HG02884 (cell line): ENCODE results near the gene TTC8.
"Not testable (repeated sequence)": the region's sequence is repeated elsewhere in the genome, so short reads cannot be mapped to it uniquely, and the experiment has no call there.

ENCODE experiments used
- ATAC-seq: cut with Tn5 transposase; IDR thresholded peaks from one replicate; pipeline ENCODE4 v1.9.1; 2021; ENCODE audit warnings: mild to moderate bottlenecking, moderate library complexity; ENCODE audit not compliant: unreplicated experiment

TTC8 gene

GRCh38 chr14:88824314-88825077, at the start of gene TTC8:
TTC8 (plus strand) TSS chr14:88824651; CDS start chr14:88824708, 57 bp downstream.
- peak; percentile 97 for ATAC-seq

GRCh38 chr14:88775532-88775931, 48.9 kb upstream of the TTC8 start:
- no peak for ATAC-seq

DNA sequence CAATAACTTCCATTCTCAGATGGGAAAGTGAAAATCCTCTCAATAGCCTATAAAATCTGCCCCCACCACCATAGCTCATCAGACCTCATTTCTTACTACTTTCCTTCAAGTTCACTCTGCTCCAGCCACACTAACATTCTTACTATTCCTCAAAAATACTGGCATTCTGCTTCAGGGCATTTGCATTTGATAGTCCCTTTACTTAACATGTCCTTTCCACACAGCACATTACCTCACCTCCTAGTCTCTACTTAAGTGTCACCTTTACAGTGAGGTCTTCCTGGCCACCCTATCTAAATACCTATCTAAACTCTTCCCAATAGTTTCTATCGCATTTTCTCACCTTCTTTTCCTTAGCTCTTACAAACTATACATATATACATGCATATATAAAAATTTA, 38.5 kb upstream of the TTC8 start:
- ATAC-seq = no peak

DNA sequence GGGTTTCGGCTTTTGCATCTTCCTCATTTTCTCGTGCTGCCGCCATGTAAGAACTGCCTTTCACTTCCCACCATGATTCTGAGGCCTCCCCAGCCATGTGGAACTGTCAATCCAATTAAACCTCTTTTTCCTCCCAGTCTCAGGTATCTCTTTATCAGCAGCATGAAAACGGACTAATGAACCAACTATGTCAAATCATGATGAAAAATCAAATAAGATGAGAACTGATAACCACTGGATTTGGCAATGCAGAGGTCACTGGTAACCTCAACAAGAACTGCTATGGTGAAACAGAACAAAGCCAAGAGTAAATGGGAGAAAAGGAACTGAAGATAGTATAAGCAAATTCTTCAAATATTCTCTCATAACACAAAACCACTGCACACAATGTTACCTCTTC, 37.7 kb upstream of the TTC8 start:
- no peak for ATAC-seq

- not testable (repeated sequence) for ATAC-seq
Observed at GRCh38 chr14:88789573-88789972, 34.9 kb upstream of the TTC8 start.

GRCh38 chr14:88790501-88791251, 33.8 kb upstream of the TTC8 start:
- ATAC-seq = no peak

DNA sequence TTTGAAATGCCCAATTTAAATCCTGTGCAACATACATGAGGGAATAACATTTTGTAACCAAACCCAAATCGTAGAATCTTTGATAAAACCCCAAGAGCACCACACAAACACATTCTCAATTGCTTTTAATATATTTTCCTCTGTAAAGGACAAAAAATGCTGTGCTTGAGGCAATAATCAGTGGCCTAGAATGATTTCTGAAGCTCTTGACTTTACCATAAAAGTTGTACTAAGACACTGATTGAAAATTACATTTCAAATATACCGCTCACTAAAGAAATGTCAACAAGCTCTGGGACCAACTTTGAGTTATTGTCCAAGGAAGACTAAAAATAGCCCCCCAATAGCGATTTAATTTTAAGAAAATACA, 33.2 kb upstream of the TTC8 start:
- no peak for ATAC-seq

DNA sequence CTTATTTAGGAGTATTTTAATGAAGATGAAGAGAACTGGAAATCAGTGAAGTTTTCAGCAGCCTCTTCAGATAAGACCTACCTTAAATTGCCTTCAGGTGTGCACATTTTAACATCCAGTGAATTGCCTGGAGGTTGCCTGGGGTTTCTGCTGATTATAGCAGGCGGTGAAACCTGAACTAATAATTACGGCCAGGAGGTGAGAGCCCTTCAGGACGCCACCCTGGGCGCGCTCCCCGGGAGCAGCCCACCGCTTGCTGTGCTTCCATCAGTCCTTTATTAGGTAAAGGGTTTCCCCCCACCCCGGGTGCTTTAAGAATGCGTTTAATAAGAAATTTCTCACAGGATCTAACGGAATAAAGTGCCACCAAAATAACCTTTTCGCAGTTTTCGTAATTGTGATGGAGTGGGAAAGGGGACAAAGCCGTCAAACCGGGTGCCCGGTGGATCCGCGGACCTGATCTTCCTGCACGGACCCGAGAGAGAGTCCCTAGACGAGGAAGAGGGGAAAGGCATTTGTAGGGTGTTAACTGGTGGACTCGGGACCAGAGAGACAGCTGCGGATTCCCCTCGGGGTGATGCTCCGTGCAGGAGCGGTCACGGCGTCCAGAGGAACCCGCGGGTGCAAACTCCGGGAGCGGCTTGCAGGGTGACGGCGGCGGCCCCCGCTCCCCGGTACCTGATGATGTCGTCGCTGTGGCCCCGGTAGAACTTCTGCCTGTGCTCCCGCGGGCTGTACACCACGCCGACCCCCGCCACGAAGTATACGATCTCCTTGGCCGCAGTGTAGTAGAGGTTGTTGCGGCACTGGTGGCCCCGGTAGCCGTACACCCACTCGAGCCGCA, 32.6 kb upstream of the TTC8 start:
- peak; percentile 9 for ATAC-seq

GRCh38 chr14:88792473-88793258, 31.8 kb upstream of the TTC8 start, which contains the start of gene EML5:
EML5 (minus strand) TSS chr14:88792953; CDS start chr14:88792503, 450 bp downstream.
- peak; percentile 87 for ATAC-seq

GRCh38 chr14:88793259-88793625, 31.2 kb upstream of the TTC8 start:
- no peak for ATAC-seq

GRCh38 chr14:88798156-88798555, 26.3 kb upstream of the TTC8 start:
- ATAC-seq = no peak

- no peak for ATAC-seq
Observed at GRCh38 chr14:88799522-88799921, 24.9 kb upstream of the TTC8 start.

DNA sequence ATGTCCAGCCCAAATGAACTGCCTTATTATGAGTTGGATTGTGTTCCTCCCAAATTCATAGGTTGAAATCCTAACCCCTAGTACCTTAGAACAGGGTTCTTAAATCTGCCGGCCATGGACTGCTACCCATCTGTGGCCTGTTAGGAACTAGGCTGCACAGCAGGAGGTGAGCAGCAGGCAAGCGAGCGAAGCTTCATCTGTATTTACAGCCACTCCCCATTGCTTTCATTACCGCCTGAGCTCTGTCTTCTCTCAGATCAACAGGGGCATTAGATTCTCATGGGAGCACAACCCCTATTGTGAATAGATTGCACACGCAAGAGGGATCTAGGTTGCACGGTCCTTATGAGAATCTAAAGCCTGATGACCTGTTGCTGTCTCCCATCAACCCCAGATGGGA, 21.9 kb upstream of the TTC8 start:
- ATAC-seq = no peak

DNA sequence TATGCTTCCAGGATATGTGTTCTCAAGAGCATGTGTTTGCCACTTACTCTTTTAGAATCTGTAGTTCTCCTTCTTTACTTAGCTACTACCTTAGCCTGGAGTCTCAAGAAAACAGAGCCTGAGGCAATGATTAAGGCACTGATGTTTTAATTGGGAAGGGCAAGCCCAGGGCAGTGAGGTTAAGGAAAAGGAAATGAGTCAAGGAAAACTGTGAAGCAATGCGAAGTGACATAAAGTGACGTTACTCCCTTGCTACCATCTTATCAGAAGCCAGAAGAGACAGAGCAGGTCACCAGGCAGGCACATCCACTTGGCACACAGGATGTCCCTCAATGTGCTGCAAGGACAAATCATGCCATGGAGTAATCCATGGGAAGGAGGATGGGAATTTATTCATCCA, 20.4 kb upstream of the TTC8 start:
- ATAC-seq = no peak

- ATAC-seq = no peak
Observed at GRCh38 chr14:88804477-88804876, 20.0 kb upstream of the TTC8 start.

- no peak for ATAC-seq
Observed at GRCh38 chr14:88808359-88808758, 16.1 kb upstream of the TTC8 start.

DNA sequence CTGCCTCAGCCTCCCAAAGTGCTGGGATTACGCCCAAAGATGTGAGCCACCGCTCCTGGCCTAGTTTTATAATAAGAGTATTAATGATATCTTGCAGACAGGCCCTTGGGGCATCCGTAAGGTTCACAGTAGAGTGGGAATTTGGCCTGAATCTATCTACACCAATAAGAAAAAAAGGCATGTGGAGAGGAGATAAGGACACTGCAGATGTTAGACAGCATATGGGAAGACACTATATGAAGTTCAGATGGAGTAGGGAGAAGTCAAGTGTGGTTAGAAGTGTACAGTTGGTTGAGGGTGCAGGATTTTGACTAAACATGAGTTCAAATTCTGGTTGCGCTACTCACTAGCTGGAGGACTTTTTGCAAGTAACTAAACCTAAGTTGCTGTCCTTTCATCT, 8.5 kb upstream of the TTC8 start:
- no peak for ATAC-seq

GRCh38 chr14:88818018-88818417, 6.4 kb upstream of the TTC8 start:
- peak; percentile 89 for ATAC-seq

DNA sequence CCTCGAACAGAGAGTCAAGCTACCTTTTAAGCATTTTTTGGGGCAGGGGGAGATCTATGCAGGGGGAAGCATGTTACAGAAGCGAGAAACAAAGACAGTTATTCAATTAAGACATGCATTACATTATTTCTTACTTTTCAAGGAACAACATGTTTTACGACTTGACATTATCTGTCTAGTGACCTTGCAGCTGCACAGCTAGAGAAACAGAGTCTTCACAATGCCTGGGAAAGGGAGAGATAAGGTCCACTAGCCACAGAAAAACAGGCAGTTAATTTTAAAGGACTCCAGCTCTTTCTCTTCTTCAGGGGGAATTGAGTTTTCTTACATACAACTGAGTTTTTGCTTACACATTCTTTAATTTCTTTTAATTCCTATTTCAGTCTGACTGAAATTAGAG, 4.8 kb upstream of the TTC8 start:
- ATAC-seq = not testable (repeated sequence)

DNA sequence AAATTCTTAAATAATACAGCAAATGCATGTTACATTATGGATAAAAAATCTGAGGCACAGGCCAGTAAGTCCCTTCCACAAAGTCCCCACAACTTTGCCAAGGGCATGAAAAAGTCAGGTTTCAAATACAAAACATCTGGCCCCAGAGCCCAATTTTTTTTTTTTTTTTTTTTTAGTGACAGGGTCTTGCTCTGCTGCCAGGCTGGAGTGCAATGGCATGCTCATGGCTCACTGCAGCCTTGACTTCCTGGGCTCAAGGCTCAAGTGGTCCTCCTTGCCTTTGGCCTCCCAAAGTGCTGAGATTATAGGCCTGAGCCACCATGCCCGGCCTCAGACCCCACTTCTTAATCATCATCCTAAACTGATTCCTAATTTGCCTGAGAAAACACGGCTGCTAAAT, 3.1 kb upstream of the TTC8 start:
- ATAC-seq = no peak

- ATAC-seq = no peak
Observed at GRCh38 chr14:88821888-88822287, 2.6 kb upstream of the TTC8 start.
